Measurements from ENCODE around the gene ARHGAP24.

DNA sequence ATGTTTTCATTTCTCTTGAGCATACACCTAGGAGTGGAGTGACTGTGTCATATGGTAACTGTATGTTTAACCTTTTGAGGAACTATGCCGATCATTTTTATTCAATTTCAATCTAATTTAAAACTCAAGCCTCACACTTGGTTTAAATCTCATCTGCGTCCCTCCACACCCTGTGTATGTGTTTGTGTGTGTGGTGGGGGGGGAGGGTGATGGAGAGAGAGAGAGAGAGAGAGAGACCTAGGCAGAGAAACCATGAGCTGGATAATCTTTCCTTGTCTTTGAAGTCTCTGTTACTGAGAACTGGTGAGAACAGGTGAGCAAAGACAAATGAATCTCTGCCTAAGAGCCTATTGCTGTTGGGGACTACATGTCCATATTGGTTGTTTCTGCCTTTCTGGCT, 105.0 kb downstream of the ARHGAP24 start:
- TF ChIP-seq REST (IDR thresholded peaks at IDR 0.05; ENCODE audit: insufficient read depth in 1 of 2, low read depth in 2 of 2, low read length in 1 of 2) = no peak
- no peak for TF ChIP-seq CTCF (IDR thresholded peaks at IDR 0.05)
- no peak for TF ChIP-seq SIN3A (IDR thresholded peaks at IDR 0.05; ENCODE audit: borderline replicate concordance, insufficient read depth, low read depth, low read length)
- no peak for TF ChIP-seq POLR2AphosphoS5 (IDR thresholded peaks at IDR 0.05; ENCODE audit: low read depth, low read length)
